Cardiac muscle cell (in vitro differentiated cells and primary cell): ENCODE measurements around the gene RBM39. TPM values are rescaled to one million over a fixed set of nuclear protein-coding genes. Genes with fewer than 3 reads are reported as not detected.

Experiments used
- DNase-seq, 2 donors: peaks; one replicate each; pipeline versions ENCODE4 v3.0.0 to v3.0.0-alpha.2; 2010 to 2017; ENCODE audit warnings: low read depth in 1 of 2, low spot score in 1 of 2
- H3K27ac ChIP-seq: fragments of 200-600 bp; sonication (generic); 2 replicates; pipeline ENCODE4 v1.5.1; 2016
- H3K27me3 ChIP-seq: fragments of 200-600 bp; sonication (generic); 2 replicates; pipeline ENCODE4 v1.6.0; 2016; ENCODE audit warnings: control low read depth
- H3K36me3 ChIP-seq: fragments of 200-600 bp; sonication (generic); 2 replicates; pipeline ENCODE4 v1.5.1; 2016; ENCODE audit warnings: control low read depth
- H3K4me1 ChIP-seq: fragments of 200-600 bp; sonication (generic); 2 replicates; pipeline ENCODE4 v1.8.1; 2017; ENCODE audit warnings: low read depth, mild to moderate bottlenecking, mixed run types
- H3K4me3 ChIP-seq: fragments of 200-600 bp; sonication (generic); 2 replicates; pipeline ENCODE4 v1.5.1; 2016; ENCODE audit warnings: mild to moderate bottlenecking
- H3K9me3 ChIP-seq: fragments of 200-600 bp; sonication (generic); 2 replicates; pipeline ENCODE4 v1.5.1; 2017; ENCODE audit warnings: low read depth, mild to moderate bottlenecking, control low read depth
- polyA plus RNA-seq: library from polyadenylated mRNA; unstranded; fragments of >200 nt; fragmentation: Nextera tagmentation; extraction: Ambion mirVana; gene quantifications from 2 replicates; pipeline ENCODE4 v1.2.1, GENCODE V29; 2016
- total RNA-seq: library from RNA; depleted of rRNA; stranded (reverse); fragments of >200 nt; gene quantifications from 2 replicates; pipeline ENCODE4 v1.2.3, GENCODE V29; 2016
- TF ChIP-seq, protein P1 (sequence below): IDR thresholded peaks from 2 replicates; pipeline ENCODE4 v1.5.1; 2012; ENCODE audit warnings: low read depth, mild to moderate bottlenecking, low read length

RBM39 gene
- total and polyA plus RNA-seq, 2 experiments from 2014 or later, result 202 to 299 TPM

DNA sequence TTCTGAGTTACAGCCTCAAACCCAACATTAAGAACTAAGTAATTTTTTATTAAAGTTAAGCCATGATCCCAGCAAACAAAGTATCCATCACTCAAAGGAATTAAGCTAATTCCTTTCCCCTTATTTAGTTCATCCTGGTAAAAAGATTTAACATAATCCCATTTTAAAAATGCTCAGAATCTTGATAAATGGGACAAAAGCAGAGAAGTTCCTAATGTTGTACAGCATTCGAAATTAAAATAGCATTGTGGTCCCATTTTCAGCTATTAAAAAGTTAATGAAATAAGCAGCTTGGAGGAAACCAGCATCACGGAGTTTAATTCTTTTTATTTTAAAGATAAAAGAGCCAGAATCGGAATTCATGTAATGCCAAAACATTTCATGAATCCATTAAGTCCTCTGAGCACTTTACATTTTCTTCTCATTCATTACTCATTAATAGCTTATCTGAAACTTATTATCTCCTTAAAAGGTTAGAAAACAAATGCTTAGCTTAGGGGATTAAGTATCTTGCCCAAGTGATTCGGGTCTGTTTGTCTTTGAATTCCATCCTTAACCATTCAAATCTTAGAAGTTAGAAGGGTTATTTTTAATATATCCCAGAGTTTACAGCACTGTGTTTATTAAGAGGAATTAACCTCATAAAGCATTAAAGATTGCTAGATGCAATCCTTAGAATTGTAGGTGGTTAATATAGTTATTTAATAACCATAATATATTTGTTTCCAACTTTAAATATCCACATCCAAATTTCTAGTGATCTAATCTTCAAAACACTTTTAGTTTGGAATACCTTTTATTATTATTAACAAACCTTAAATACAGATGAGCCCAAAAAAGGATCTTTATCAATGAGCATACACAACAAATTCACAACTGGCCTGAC, 11.2 kb downstream of the RBM39 start:
- Histone ChIP-seq H3K27me3 (no peaks in the 10 kb centered on the region), H3K4me3 (no peak overlapping the region), H3K4me1 (peaks cover 5% of the 10 kb centered on the region), H3K9me3 (no peaks in the 10 kb centered on the region), H3K36me3 (peaks cover 90% of the 10 kb centered on the region), H3K27ac (no peak overlapping the region)
- TF ChIP-seq, protein P1, sequence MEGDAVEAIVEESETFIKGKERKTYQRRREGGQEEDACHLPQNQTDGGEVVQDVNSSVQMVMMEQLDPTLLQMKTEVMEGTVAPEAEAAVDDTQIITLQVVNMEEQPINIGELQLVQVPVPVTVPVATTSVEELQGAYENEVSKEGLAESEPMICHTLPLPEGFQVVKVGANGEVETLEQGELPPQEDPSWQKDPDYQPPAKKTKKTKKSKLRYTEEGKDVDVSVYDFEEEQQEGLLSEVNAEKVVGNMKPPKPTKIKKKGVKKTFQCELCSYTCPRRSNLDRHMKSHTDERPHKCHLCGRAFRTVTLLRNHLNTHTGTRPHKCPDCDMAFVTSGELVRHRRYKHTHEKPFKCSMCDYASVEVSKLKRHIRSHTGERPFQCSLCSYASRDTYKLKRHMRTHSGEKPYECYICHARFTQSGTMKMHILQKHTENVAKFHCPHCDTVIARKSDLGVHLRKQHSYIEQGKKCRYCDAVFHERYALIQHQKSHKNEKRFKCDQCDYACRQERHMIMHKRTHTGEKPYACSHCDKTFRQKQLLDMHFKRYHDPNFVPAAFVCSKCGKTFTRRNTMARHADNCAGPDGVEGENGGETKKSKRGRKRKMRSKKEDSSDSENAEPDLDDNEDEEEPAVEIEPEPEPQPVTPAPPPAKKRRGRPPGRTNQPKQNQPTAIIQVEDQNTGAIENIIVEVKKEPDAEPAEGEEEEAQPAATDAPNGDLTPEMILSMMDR, result no peak
- DNase-seq, result no peak

DNA sequence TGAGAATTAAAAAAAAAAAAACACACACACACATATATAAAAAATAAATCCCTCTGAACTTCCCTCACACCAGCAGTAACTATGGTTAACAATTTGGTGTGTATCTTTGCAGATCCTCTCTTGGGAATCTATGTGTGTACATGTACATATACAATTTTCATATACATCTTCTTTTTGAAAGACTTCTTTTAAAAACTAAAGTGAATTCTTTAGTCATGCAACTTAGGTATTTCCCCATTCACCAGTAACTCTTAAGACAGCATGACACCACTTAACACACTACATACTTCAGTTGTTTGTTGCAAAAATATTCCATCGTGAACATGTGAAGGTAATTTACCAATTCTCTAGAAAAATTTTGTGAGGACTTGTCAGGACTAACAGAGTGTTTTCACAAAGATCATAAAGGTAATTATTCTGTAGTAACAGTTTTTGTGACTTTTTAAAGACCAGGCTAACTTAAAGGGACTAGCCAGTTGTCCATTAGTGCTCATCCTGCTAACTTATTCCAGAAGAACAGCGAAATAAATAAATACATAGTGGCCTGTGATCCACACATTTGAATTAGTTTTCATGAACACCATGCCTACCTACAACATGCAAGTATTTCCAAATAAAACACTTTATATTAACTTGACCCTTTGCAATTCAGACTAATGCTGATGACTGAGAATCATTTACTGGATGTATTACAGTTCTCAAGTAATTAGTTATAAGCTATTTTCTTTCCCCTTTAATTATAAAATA, 12.1 kb downstream of the RBM39 start:
- no peak overlapping the region for H3K4me3 ChIP-seq
- no peaks in the 10 kb centered on the region for H3K27me3 ChIP-seq
- H3K4me1 ChIP-seq, result peaks cover 5% of the 10 kb centered on the region
- no peak for DNase-seq
- no peaks in the 10 kb centered on the region for H3K9me3 ChIP-seq
- no peak overlapping the region for H3K27ac ChIP-seq
- TF ChIP-seq, protein P1, result no peak
- H3K36me3 ChIP-seq, result peaks cover 88% of the 10 kb centered on the region

DNA sequence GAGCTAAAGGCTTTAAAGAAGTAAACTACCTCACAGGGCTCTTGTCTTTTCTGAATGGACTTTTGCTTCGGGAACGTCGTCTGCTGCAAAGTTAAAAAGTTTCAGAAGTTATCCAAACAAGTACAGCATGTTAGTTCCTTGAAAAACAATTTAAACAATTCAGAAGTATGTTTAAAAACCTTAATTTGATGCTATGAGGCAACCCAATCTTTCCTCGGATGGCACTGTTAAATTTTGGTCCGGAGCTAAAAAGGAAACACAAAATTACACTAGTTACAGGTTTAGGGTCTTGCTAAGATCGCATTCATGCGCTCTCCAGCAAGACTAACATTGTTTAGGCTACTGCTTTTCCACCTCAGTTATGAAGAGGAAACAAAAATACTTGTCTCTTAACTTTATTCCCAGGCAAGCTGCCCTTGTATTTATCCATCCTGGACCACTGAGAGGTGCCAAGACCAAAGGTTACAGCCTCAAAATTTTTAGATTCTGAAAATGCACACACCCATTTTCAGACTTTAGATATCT, 12.7 kb downstream of the RBM39 start:
- no peaks in the 10 kb centered on the region for H3K9me3 ChIP-seq
- no peak overlapping the region for H3K4me3 ChIP-seq
- H3K27me3 ChIP-seq, result no peaks in the 10 kb centered on the region
- TF ChIP-seq, protein P1, result no peak
- H3K4me1 ChIP-seq, result peaks cover under 1% of the 10 kb centered on the region
- no peak for DNase-seq
- peaks cover 89% of the 10 kb centered on the region for H3K36me3 ChIP-seq
- H3K27ac ChIP-seq, result no peak overlapping the region

DNA sequence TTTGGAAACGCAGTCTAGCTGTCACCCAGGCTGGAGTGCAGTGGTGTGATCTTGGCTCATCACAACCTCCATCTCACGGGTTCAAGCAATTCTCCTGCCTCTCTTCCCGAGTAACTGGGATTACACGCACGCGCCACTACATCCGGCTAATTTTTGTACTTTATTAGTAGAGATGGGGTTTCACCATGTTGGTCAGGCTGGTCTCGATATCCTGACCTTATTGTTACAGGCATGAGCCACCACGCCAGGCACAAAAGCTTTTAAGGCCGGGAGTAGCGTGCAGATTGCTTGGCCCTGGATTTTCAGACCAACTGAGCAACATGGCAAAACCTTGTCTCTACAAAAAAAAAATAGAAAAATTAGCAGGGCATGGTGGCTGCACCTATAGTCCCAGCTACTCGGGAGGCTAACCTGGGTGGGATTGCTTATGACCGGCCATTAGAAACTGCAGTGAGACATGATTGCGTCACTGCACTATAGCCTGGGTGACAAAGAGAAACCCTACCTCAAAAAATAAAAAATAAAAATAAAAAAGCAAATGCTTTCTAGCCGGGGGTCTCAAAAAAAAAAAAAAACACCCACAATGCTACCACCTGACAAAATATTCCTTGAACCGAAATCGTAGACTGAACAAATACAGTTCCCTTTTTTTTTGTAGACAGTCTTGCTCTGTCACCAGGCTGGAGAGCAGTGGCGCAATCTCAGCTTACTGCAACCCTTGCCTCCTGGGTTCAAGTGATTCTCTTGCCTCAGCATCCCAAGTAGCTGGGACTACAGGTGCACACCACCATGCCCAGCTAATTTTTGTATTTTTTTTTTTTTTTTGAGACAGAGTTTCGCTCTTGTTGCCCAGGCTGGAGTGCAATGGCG, 15.0 kb downstream of the RBM39 start:
- TF ChIP-seq, protein P1, result no peak
- Histone ChIP-seq H3K36me3 (peaks cover 95% of the 10 kb centered on the region), H3K9me3 (no peaks in the 10 kb centered on the region), H3K4me3 (no peak overlapping the region), H3K27ac (no peak overlapping the region), H3K27me3 (no peaks in the 10 kb centered on the region), H3K4me1 (no peaks in the 10 kb centered on the region)
- DNase-seq, result no peak
